ENCODE data around the gene ATP6V0C.
"Not testable (repeated sequence)": the region's sequence is repeated elsewhere in the genome, so short reads cannot be mapped to it uniquely, and the experiment has no call there.

DNA sequence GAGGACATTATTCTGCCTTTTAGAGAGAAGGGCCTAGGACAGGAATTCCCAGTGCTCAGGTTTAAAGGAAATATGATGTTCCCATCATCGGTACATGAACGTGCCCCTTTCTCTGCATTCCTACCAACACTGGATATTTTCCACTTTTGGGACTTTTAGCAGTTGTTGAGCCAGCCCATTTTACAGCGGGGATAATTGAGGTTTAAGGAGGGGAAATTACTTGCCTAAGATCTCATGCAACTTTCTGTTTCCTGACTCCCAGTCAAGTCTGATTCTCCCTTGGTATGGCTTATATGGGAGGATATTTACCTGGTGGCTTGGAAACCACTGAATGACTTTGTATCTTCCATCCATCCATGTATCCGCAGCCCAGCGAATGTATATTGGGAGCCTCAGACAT lies 20.6 kb downstream of the ATP6V0C start:
- TF ChIP-seq CTCF, POLR2A, EP300, POLR2AphosphoS5 (IDR thresholded peaks at IDR 0.05): not testable (repeated sequence)
